Gastrocnemius medialis (tissue), 4 donors: ENCODE data around the gene GRID2. TPM values are rescaled to one million over a fixed set of nuclear protein-coding genes. Genes with fewer than 3 reads are reported as not detected.
"Not testable (repeated sequence)": the region's sequence is repeated elsewhere in the genome, so short reads cannot be mapped to it uniquely, and the experiment has no call there.

ENCODE experiments used
- ATAC-seq, 2 donors: fragments of 150-250 bp; one replicate each; pipeline ENCODE4 v1.9.1; 2016
- DNase-seq, 2 donors: peaks; one replicate each; pipeline ENCODE4 v3.0.0-alpha.2; 2019
- H3K27ac ChIP-seq, 4 donors: fragments of 200-600 bp; sonication (generic); 1 replicate in 1 of 4; 2 replicates in 3 of 4; pipeline ENCODE4 v1.5.1; 2016 to 2018; ENCODE audit warnings: mild to moderate bottlenecking in 2 of 4, moderate library complexity in 1 of 4
- H3K27me3 ChIP-seq, 3 donors: fragments of 200-600 bp; sonication (generic) in 2 of 3; 1 replicate in 1 of 3; 2 replicates in 2 of 3; pipeline versions ENCODE4 v1.5.1 to v1.6.0; 2016 to 2019; ENCODE audit warnings: mild to moderate bottlenecking in 1 of 3, moderate library complexity in 1 of 3
- H3K36me3 ChIP-seq, 2 donors: fragments of 200-600 bp; sonication (generic) in 1 of 2; one replicate each; pipeline ENCODE4 v1.5.1; 2017 to 2018
- H3K4me1 ChIP-seq, 2 donors: fragments of 200-600 bp; sonication (generic) in 1 of 2; one replicate each; pipeline ENCODE4 v1.5.1; 2016 to 2017; ENCODE audit warnings: mild to moderate bottlenecking in 2 of 2
- H3K4me3 ChIP-seq, 4 donors: fragments of 200-600 bp; sonication (generic) in 3 of 4; 1 replicate in 1 of 4; 2 replicates in 3 of 4; pipeline ENCODE4 v1.5.1; 2016 to 2019; ENCODE audit warnings: mild to moderate bottlenecking in 2 of 4
- H3K9me3 ChIP-seq, 3 donors: fragments of 200-600 bp; sonication (generic) in 2 of 3; 1 replicate in 1 of 3; 2 replicates in 2 of 3; pipeline ENCODE4 v1.5.1; 2016 to 2019
- CTCF ChIP-seq, 5 experiments: fragments of 450-650 bp in 3 of 5; fragments of 200-600 bp in 2 of 5; sonication (generic) in 2 of 5; IDR thresholded peaks in 4 of 5; conservative IDR thresholded peaks in 1 of 5; 1 replicate in 4 of 5; 2 replicates in 1 of 5; pipeline ENCODE4 v1.5.1; 2016 to 2019; ENCODE audit warnings: antibody characterized with exemption in 5 of 5, mild to moderate bottlenecking in 3 of 5, moderate library complexity in 3 of 5
- POLR2A ChIP-seq, 2 donors: fragments of 450-650 bp; IDR thresholded peaks; one replicate each; pipeline ENCODE4 v1.6.1; 2017; ENCODE audit warnings: antibody characterized with exemption in 2 of 2, mild to moderate bottlenecking in 2 of 2, moderate library complexity in 2 of 2
- in situ Hi-C, 4 donors: fragments of 200-750 bp; cut with MboI; loops; one replicate each; pipeline versions ENCODE4 v1.15.0 to v1.8.0; 2017; ENCODE audit warnings: low sequenced_read_pairs in 4 of 4
- intact Hi-C: fragments of 100-400 bp; cut with DNase I; formaldehyde crosslinking; loops from one replicate; pipeline ENCODE4 v1.15.1; 2023; ENCODE audit warnings: low total_unique reads
- total RNA-seq, 4 donors: library from RNA; depleted of rRNA; stranded (reverse); fragments of >200 nt; gene quantifications; one replicate each; pipeline versions ENCODE4 v1.1.0 to v1.2.3, GENCODE V29; 2016

The GRID2 gene
- total RNA-seq, 4 donors from 2014 or later = not detected

DNA sequence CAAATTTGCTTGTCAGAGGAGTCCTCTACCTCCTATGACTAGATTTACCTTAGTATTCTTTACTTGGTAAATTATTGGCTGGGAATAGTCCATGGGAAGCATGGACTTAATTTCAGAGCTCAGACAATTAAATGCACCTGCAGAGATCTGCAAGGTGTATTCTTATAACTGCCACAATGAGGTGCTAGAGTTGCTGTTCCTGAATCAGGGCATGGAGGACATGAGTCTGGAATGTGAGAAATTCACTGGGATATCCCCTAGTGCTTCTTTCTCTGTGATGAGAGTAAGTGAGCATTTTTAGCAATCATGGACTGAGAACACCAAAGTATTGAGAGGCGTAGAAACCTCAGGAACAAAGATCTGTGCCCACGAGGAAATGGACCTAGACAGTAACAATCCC is 32.9 kb upstream of the GRID2 start:
- H3K4me3 ChIP-seq = no peak overlapping the region
- ATAC-seq = no peak
- no peak for TF ChIP-seq CTCF (IDR thresholded peaks at IDR 0.05 in 4 of 5, conservative IDR thresholded peaks at IDR 0.05 in 1 of 5)
- TF ChIP-seq POLR2A (IDR thresholded peaks at IDR 0.05) = no peak
- intact Hi-C loops (no loop called here), in situ Hi-C loops (no loop called here)
- H3K9me3 ChIP-seq = no peaks in the 10 kb centered on the region
- no peaks in the 10 kb centered on the region for H3K36me3 ChIP-seq
- no peak for DNase-seq
- no peak overlapping the region for H3K27ac ChIP-seq
- H3K4me1 ChIP-seq = no peaks in the 10 kb centered on the region
- H3K27me3 ChIP-seq = no peaks in the 10 kb centered on the region

DNA sequence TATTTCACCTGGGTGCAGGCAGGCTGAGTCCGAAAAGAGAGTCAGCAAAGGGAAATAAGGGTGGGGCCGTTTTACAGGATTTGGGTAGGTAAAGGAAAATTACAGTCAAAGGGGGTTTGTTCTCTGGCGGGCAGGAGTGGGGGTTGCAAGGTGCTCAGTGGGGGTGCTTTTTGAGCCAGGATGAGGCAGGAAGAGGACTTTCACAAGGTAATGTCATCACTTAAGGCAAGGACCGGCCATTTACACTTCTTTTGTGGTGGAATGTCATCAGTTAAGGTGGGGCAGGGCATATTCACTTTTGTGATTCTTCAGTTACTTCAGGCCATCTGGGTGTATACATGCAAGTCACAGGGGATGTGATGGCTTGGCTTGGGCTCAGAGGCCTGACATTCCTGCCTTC is 32.2 kb upstream of the GRID2 start:
- H3K4me3 ChIP-seq, H3K27me3 ChIP-seq, H3K27ac ChIP-seq, DNase-seq, intact Hi-C loops, H3K36me3 ChIP-seq, ATAC-seq, in situ Hi-C loops, H3K4me1 ChIP-seq, H3K9me3 ChIP-seq: not testable (repeated sequence)

- DNase-seq, intact Hi-C loops, H3K4me3 ChIP-seq, ATAC-seq, H3K27me3 ChIP-seq, in situ Hi-C loops, H3K27ac ChIP-seq, H3K9me3 ChIP-seq, H3K4me1 ChIP-seq, H3K36me3 ChIP-seq: not testable (repeated sequence)
These were observed 26.5 kb upstream of the GRID2 start for GRCh38 chr4:92277057-92277881.

DNA sequence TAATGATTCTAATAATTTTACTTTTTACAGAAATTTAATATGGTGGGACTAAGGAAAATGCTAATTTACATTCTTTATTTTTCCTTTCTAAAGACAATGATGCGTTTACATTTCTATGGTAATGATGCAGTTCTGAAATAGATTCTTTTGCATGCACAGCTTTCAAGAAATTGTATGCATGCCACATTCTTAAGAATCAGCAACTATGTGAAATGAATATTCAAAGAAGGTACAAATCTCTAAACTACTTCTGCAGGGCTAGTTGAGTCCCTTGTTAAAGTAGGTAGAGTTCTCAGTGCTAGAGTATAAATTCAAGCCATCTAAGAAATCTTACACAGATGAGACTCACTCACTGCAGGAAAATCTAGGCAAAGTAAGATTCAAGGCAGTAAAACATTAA is 24.5 kb upstream of the GRID2 start:
- in situ Hi-C loops (no loop called here), intact Hi-C loops (no loop called here)
- Histone ChIP-seq H3K9me3 (no peaks in the 10 kb centered on the region), H3K27ac (no peak overlapping the region), H3K27me3 (no peaks in the 10 kb centered on the region), H3K36me3 (no peaks in the 10 kb centered on the region), H3K4me3 (no peak overlapping the region), H3K4me1 (no peaks in the 10 kb centered on the region)
- DNase-seq (no peak), ATAC-seq (no peak)
- TF ChIP-seq CTCF (IDR thresholded peaks at IDR 0.05 in 4 of 5, conservative IDR thresholded peaks at IDR 0.05 in 1 of 5) = no peak
- TF ChIP-seq POLR2A (IDR thresholded peaks at IDR 0.05) = no peak

- no peaks in the 10 kb centered on the region for H3K36me3 ChIP-seq
- intact Hi-C loops (no loop called here), in situ Hi-C loops (no loop called here)
- H3K27ac ChIP-seq = no peak overlapping the region
- H3K27me3 ChIP-seq = peaks cover 0 to 17% (median 16%) of the 10 kb centered on the region in 3 donors
- H3K4me3 ChIP-seq = no peak overlapping the region
- no peaks in the 10 kb centered on the region for H3K9me3 ChIP-seq
- TF ChIP-seq CTCF (IDR thresholded peaks at IDR 0.05 in 4 of 5, conservative IDR thresholded peaks at IDR 0.05 in 1 of 5) (no peak), POLR2A (IDR thresholded peaks at IDR 0.05) (no peak)
- DNase-seq (no peak), ATAC-seq (no peak)
- H3K4me1 ChIP-seq = no peaks in the 10 kb centered on the region
These were observed 4.6 kb upstream of the GRID2 start for GRCh38 chr4:92299152-92299551.
